H9 (cell line): ENCODE results near the gene A1CF. TPM values are rescaled to one million over a fixed set of nuclear protein-coding genes. Genes with fewer than 3 reads are reported as not detected.

Source experiments
- DNase-seq: peaks from one replicate; pipeline ENCODE4 v3.0.0-alpha.2; 2017
- H2AFZ ChIP-seq: one replicate; pipeline ENCODE4 v1.6.1; 2013; ENCODE audit warnings: mild to moderate bottlenecking, low read length, control low read depth, moderate library complexity
- H2AK5ac ChIP-seq: 2 replicates; pipeline ENCODE4 v1.6.1; 2013; ENCODE audit warnings: low read length, control low read depth, mixed read lengths; ENCODE audit not compliant: insufficient read length
- H2BK120ac ChIP-seq: one replicate; pipeline ENCODE4 v1.6.1; 2013; ENCODE audit warnings: low read depth, mild to moderate bottlenecking, low read length, control low read depth, inconsistent platforms; ENCODE audit not compliant: poor library complexity, severe bottlenecking
- H2BK12ac ChIP-seq: 2 replicates; pipeline ENCODE4 v1.6.1; 2013; ENCODE audit warnings: low read length, control low read depth, mixed read lengths, low read depth; ENCODE audit not compliant: insufficient read length
- H2BK15ac ChIP-seq: 2 replicates; pipeline ENCODE4 v1.6.1; 2013; ENCODE audit warnings: low read depth, low read length, control low read depth
- H2BK20ac ChIP-seq: one replicate; pipeline ENCODE4 v1.6.1; 2013; ENCODE audit warnings: low read depth, mild to moderate bottlenecking, low read length, control low read depth, inconsistent platforms; ENCODE audit not compliant: poor library complexity, severe bottlenecking
- H2BK5ac ChIP-seq: 2 replicates; pipeline ENCODE4 v1.6.1; 2013; ENCODE audit warnings: low read length, control low read depth, mixed read lengths; ENCODE audit not compliant: insufficient read length
- H3K14ac ChIP-seq: 2 replicates; pipeline ENCODE4 v1.6.1; 2013; ENCODE audit warnings: low read length, control low read depth; ENCODE audit not compliant: insufficient read depth
- H3K18ac ChIP-seq: 2 replicates; pipeline ENCODE4 v1.6.1; 2013; ENCODE audit warnings: low read depth, mild to moderate bottlenecking, mixed read lengths, low read length, control low read depth; ENCODE audit not compliant: insufficient read length
- H3K23ac ChIP-seq: 2 replicates; pipeline ENCODE4 v1.6.1; 2013; ENCODE audit warnings: low read length, control low read depth, mixed read lengths, low read depth; ENCODE audit not compliant: insufficient read length
- H3K23me2 ChIP-seq: 2 replicates; pipeline ENCODE4 v1.6.1; 2013; ENCODE audit warnings: low read depth, mild to moderate bottlenecking, mixed read lengths, low read length, control low read depth; ENCODE audit not compliant: insufficient read length, poor library complexity, severe bottlenecking
- H3K27ac ChIP-seq: 2 replicates; pipeline ENCODE4 v1.5.1; 2013; ENCODE audit warnings: low read length, control low read depth, mixed read lengths, low read depth; ENCODE audit not compliant: insufficient read length
- H3K27me3 ChIP-seq: 2 replicates; pipeline ENCODE4 v1.6.1; 2013; ENCODE audit warnings: low read length, control low read depth, inconsistent platforms; ENCODE audit not compliant: insufficient read depth
- H3K4ac ChIP-seq: 2 replicates; pipeline ENCODE4 v1.6.1; 2013; ENCODE audit warnings: low read depth, mild to moderate bottlenecking, control low read depth, inconsistent platforms, low read length, moderate library complexity
- H3K4me1 ChIP-seq: 2 replicates; pipeline ENCODE4 v1.6.1; 2013; ENCODE audit warnings: low read length, control low read depth, inconsistent platforms; ENCODE audit not compliant: insufficient read depth
- H3K4me2 ChIP-seq: 2 replicates; pipeline ENCODE4 v1.6.1; 2013; ENCODE audit warnings: low read length, control low read depth, mixed read lengths; ENCODE audit not compliant: insufficient read length, insufficient read depth
- H3K56ac ChIP-seq: 2 replicates; pipeline ENCODE4 v1.6.1; 2013; ENCODE audit warnings: low read depth, mild to moderate bottlenecking, mixed read lengths, low read length, control low read depth; ENCODE audit not compliant: insufficient read length
- H3K79me1 ChIP-seq: 2 replicates; pipeline ENCODE4 v1.6.1; 2013; ENCODE audit warnings: low read depth, mild to moderate bottlenecking, moderate library complexity, low read length, control low read depth, inconsistent platforms; ENCODE audit not compliant: insufficient read depth, poor library complexity, severe bottlenecking
- H3K79me2 ChIP-seq: 2 replicates; pipeline ENCODE4 v1.6.1; 2013; ENCODE audit warnings: low read length, control low read depth, inconsistent platforms; ENCODE audit not compliant: insufficient read depth
- H3K9ac ChIP-seq: 2 replicates; pipeline ENCODE4 v1.6.1; 2013; ENCODE audit warnings: low read length, control low read depth, mixed read lengths; ENCODE audit not compliant: insufficient read length; ENCODE audit errors: extremely low read depth
- H3K9me3 ChIP-seq: one replicate; pipeline ENCODE4 v1.6.1; 2013; ENCODE audit warnings: low read depth, low read length, inconsistent platforms; ENCODE audit not compliant: control insufficient read depth
- H3T11ph ChIP-seq: one replicate; pipeline ENCODE4 v1.6.1; 2013; ENCODE audit warnings: mild to moderate bottlenecking, low read length, control low read depth, inconsistent platforms
- H4K20me1 ChIP-seq: one replicate; pipeline ENCODE4 v1.6.1; 2013; ENCODE audit not compliant: control insufficient read depth, insufficient read length, insufficient read depth
- H4K5ac ChIP-seq: 2 replicates; pipeline ENCODE4 v1.6.1; 2013; ENCODE audit warnings: low read depth, mild to moderate bottlenecking, mixed read lengths, low read length, control low read depth; ENCODE audit not compliant: insufficient read length
- H4K8ac ChIP-seq: replicated peaks from 2 replicates; pipeline ENCODE4 v1.6.1; 2013; ENCODE audit warnings: low read length, control low read depth, mixed read lengths, low read depth; ENCODE audit not compliant: insufficient read length
- H4K91ac ChIP-seq: 2 replicates; pipeline ENCODE4 v1.6.1; 2013; ENCODE audit warnings: low read depth, mild to moderate bottlenecking, moderate library complexity, mixed read lengths, low read length, control low read depth; ENCODE audit not compliant: insufficient read length
- H3K27ac Mint-ChIP-seq, 3 experiments: 2 replicates in 2 of 3; 3 replicates in 1 of 3; pipeline ENCODE4 v1.8.0; 2020 to 2021; ENCODE audit warnings: mixed read lengths in 3 of 3, mild to moderate bottlenecking in 1 of 3, moderate library complexity in 1 of 3
- H3K27me3 Mint-ChIP-seq: 2 replicates; pipeline ENCODE4 v1.8.0; 2021; ENCODE audit warnings: low read depth, mild to moderate bottlenecking, moderate library complexity, mixed read lengths
- H3K36me3 Mint-ChIP-seq, 3 experiments: 2 replicates in 2 of 3; 3 replicates in 1 of 3; pipeline ENCODE4 v1.8.0; 2020 to 2021; ENCODE audit warnings: low read depth in 3 of 3, mixed read lengths in 3 of 3; ENCODE audit not compliant: insufficient read depth in 1 of 3
- H3K4me1 Mint-ChIP-seq, 2 experiments: 2 replicates each; pipeline ENCODE4 v1.8.0; 2020; ENCODE audit warnings: mixed read lengths in 2 of 2
- H3K4me3 Mint-ChIP-seq, 2 experiments: 2 replicates in 1 of 2; 3 replicates in 1 of 2; pipeline ENCODE4 v1.8.0; 2020 to 2021; ENCODE audit warnings: mild to moderate bottlenecking in 2 of 2, mixed read lengths in 2 of 2, moderate library complexity in 1 of 2
- H3K9me3 Mint-ChIP-seq, 2 experiments: 2 replicates in 1 of 2; 3 replicates in 1 of 2; pipeline ENCODE4 v1.8.0; 2020; ENCODE audit warnings: mild to moderate bottlenecking in 2 of 2, mixed read lengths in 2 of 2, moderate library complexity in 1 of 2
- CTCF ChIP-seq: fragments of 200-600 bp; sonication (generic); conservative IDR thresholded peaks from 3 replicates; pipeline ENCODE4 v1.8.0; 2021; ENCODE audit warnings: antibody characterized with exemption, mild to moderate bottlenecking
- WGBS: extraction: QIAGEN DNeasy Blood & Tissue Kit; methylation state at CpG from one replicate; pipeline ENCODE4 v1.1.7; 2013; ENCODE audit warnings: missing lambda C conversion rate, low lambda C conversion rate, mixed read lengths; ENCODE audit not compliant: insufficient read length; ENCODE audit errors: extremely low coverage; 5-methylcytosine and 5-hydroxymethylcytosine counted together
- total RNA-seq: library from RNA; stranded (reverse); gene quantifications from 2 replicates; pipeline ENCODE4 v1.2.1, GENCODE V29; 2021

The A1CF gene
- total RNA-seq, 1 experiment from 2014 or later, result not detected

- H4K8ac ChIP-seq, result no peak overlapping the region
- H2AK5ac ChIP-seq, result no peak overlapping the region
- H3K79me1 ChIP-seq, result no peaks in the 10 kb centered on the region
- no peak overlapping the region for H3K23ac ChIP-seq
- DNase-seq, result no peak
- H4K5ac ChIP-seq, result no peak overlapping the region
- no peak overlapping the region for H2BK5ac ChIP-seq
- no peak overlapping the region for H2BK15ac ChIP-seq
- H3K27me3 ChIP-seq, result no peaks in the 10 kb centered on the region
- H4K91ac ChIP-seq, result no peak overlapping the region
- no peak overlapping the region for H3K56ac ChIP-seq
- Mint-ChIP-seq H3K27me3 (peaks cover 20% of the 10 kb centered on the region), H3K27ac (no peak overlapping the region), H3K4me1 (no peaks in the 10 kb centered on the region), H3K9me3 (no peaks in the 10 kb centered on the region), H3K36me3 (no peaks in the 10 kb centered on the region), H3K4me3 (no peak overlapping the region)
- no peaks in the 10 kb centered on the region for H3K9me3 ChIP-seq
- no peak overlapping the region for H3K4ac ChIP-seq
- no peak overlapping the region for H3K27ac ChIP-seq
- H3T11ph ChIP-seq, result no peak overlapping the region
- H3K4me1 ChIP-seq, result no peaks in the 10 kb centered on the region
- H2BK12ac ChIP-seq, result no peak overlapping the region
- H3K18ac ChIP-seq, result no peak overlapping the region
- no peaks in the 10 kb centered on the region for H4K20me1 ChIP-seq
- TF ChIP-seq CTCF, result no peak
- H3K9ac ChIP-seq, result no peak overlapping the region
- no CpG with 5 or more reads among the region's 1 CpG for WGBS
- no peaks in the 10 kb centered on the region for H3K23me2 ChIP-seq
- H3K79me2 ChIP-seq, result no peaks in the 10 kb centered on the region
- H2AFZ ChIP-seq, result no peak overlapping the region
- H2BK120ac ChIP-seq, result no peak overlapping the region
- no peak overlapping the region for H3K14ac ChIP-seq
- H2BK20ac ChIP-seq, result no peak overlapping the region
- H3K4me2 ChIP-seq, result no peak overlapping the region
Observed at GRCh38 chr10:50830066-50830465, 55.4 kb downstream of the A1CF start.
